Measurements from ENCODE around the gene NQO2. TPM values are rescaled to one million over a fixed set of nuclear protein-coding genes. Genes with fewer than 3 reads are reported as not detected.

NQO2 gene
- total and polyA plus RNA-seq, 2 of the 13 experiments (the other 11 are each of a cell fraction or from before 2014, with no cell fraction given): 32.2 to 56.5 TPM

GRCh38 chr6:2988426-2989331, 11.0 kb upstream of the NQO2 start (continued):
- TF ChIP-seq ZNF605 (CRISPR knock-in tag; IDR thresholded peaks at IDR 0.05) (peak; percentile 92), SNAPC4 (CRISPR knock-in tag; IDR thresholded peaks at IDR 0.05) (no peak), ZSCAN20 (CRISPR knock-in tag; IDR thresholded peaks at IDR 0.05; ENCODE audit: borderline replicate concordance) (no peak; the same call in none of the 2 replicates), ARID2 (CRISPR knock-in tag; IDR thresholded peaks at IDR 0.05; ENCODE audit: borderline replicate concordance) (peak; percentile 93), KAT8 (CRISPR knock-in tag; IDR thresholded peaks at IDR 0.05) (peak; percentile 58; the same call in 1 of the 2 replicates), ZNF564 (CRISPR knock-in tag; IDR thresholded peaks at IDR 0.05) (peak; percentile 33; the same call in 1 of the 2 replicates), FOXO1 (CRISPR knock-in tag; IDR thresholded peaks at IDR 0.05) (peak; percentile 83), JDP2 (CRISPR knock-in tag; IDR thresholded peaks at IDR 0.05; ENCODE audit: borderline replicate concordance) (no peak), ARNTL (CRISPR knock-in tag; IDR thresholded peaks at IDR 0.05) (no peak), NR1H2 (CRISPR knock-in tag; IDR thresholded peaks at IDR 0.05; ENCODE audit: borderline replicate concordance, low read depth) (peak; percentile 24; the same call in 1 of the 2 replicates), KLF13 (CRISPR knock-in tag; IDR thresholded peaks at IDR 0.05) (peak; percentile 44; the same call in 1 of the 2 replicates), SIN3A (IDR thresholded peaks at IDR 0.05; ENCODE audit: borderline replicate concordance, low read depth, low read length) (peak; percentile 75; the same call in 1 of the 2 replicates), HOXA9 (CRISPR knock-in tag; IDR thresholded peaks at IDR 0.05; ENCODE audit: borderline replicate concordance) (0 out of 2 replicates have a peak, but pooled peaks have one; percentile 51), ZNF329 (CRISPR knock-in tag; IDR thresholded peaks at IDR 0.05; ENCODE audit: low read depth) (no peak; the same call in 1 of the 2 replicates), GABPB1 (CRISPR knock-in tag; IDR thresholded peaks at IDR 0.05) (peak; percentile 80)
- TF ChIP-seq, protein P1, sequence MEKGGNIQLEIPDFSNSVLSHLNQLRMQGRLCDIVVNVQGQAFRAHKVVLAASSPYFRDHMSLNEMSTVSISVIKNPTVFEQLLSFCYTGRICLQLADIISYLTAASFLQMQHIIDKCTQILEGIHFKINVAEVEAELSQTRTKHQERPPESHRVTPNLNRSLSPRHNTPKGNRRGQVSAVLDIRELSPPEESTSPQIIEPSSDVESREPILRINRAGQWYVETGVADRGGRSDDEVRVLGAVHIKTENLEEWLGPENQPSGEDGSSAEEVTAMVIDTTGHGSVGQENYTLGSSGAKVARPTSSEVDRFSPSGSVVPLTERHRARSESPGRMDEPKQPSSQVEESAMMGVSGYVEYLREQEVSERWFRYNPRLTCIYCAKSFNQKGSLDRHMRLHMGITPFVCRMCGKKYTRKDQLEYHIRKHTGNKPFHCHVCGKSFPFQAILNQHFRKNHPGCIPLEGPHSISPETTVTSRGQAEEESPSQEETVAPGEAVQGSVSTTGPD (CRISPR knock-in tag; IDR thresholded peaks at IDR 0.05): no peak
- TF ChIP-seq, protein P2, sequence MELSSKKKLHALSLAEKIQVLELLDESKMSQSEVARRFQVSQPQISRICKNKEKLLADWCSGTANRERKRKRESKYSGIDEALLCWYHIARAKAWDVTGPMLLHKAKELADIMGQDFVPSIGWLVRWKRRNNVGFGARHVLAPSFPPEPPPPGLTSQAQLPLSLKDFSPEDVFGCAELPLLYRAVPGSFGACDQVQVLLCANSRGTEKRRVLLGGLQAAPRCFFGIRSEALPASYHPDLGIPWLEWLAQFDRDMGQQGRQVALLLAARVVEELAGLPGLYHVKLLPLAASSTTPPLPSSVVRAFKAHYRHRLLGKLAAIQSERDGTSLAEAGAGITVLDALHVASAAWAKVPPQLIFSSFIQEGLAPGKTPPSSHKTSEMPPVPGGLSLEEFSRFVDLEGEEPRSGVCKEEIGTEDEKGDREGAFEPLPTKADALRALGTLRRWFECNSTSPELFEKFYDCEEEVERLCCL (CRISPR knock-in tag; IDR thresholded peaks at IDR 0.05; ENCODE audit: borderline replicate concordance): no peak
- TF ChIP-seq, protein P3, sequence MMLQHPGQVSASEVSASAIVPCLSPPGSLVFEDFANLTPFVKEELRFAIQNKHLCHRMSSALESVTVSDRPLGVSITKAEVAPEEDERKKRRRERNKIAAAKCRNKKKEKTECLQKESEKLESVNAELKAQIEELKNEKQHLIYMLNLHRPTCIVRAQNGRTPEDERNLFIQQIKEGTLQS (CRISPR knock-in tag; IDR thresholded peaks at IDR 0.05): peak; percentile 82
- TF ChIP-seq, protein P4, sequence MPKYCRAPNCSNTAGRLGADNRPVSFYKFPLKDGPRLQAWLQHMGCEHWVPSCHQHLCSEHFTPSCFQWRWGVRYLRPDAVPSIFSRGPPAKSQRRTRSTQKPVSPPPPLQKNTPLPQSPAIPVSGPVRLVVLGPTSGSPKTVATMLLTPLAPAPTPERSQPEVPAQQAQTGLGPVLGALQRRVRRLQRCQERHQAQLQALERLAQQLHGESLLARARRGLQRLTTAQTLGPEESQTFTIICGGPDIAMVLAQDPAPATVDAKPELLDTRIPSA (CRISPR knock-in tag; IDR thresholded peaks at IDR 0.05; ENCODE audit: borderline replicate concordance): 0 out of 2 replicates have a peak, but pooled peaks have one; percentile 52
